NCI-H2107 treated with DMSO at 0.1 percent for 48 hours (cell line): ENCODE data around the gene MEG3.

Source experiments
- DNase-seq: peaks from one replicate; lab custom pipeline; 2025; ENCODE audit not compliant: unreplicated experiment; lab: John Stamatoyannopoulos, UW

Gene MEG3

GRCh38 chr14:100879194-100879593 lies 53.3 kb downstream of the MEG3 start:
- DNase-seq = no peak

DNA sequence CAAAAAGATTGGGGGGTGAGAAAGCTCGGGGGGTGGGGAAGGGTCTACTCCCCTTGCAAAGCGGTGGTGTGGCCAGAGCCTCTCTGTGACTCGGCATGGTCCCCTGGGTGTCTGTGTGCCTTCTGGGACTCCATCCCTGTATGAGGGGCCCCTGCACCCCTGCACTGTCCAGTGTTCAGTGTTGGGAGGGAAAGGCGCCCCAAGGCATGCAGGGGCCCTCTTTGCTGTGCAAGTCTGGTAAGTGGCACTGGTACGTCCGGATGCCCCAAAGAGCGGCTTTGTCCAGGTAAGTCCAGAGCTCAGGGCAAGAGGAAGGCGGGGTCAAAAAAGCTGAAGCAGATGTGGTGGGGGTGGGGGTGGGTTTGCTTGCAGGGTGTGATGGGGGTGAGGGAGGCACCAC lies 53.9 kb downstream of the MEG3 start:
- no peak for DNase-seq

DNA sequence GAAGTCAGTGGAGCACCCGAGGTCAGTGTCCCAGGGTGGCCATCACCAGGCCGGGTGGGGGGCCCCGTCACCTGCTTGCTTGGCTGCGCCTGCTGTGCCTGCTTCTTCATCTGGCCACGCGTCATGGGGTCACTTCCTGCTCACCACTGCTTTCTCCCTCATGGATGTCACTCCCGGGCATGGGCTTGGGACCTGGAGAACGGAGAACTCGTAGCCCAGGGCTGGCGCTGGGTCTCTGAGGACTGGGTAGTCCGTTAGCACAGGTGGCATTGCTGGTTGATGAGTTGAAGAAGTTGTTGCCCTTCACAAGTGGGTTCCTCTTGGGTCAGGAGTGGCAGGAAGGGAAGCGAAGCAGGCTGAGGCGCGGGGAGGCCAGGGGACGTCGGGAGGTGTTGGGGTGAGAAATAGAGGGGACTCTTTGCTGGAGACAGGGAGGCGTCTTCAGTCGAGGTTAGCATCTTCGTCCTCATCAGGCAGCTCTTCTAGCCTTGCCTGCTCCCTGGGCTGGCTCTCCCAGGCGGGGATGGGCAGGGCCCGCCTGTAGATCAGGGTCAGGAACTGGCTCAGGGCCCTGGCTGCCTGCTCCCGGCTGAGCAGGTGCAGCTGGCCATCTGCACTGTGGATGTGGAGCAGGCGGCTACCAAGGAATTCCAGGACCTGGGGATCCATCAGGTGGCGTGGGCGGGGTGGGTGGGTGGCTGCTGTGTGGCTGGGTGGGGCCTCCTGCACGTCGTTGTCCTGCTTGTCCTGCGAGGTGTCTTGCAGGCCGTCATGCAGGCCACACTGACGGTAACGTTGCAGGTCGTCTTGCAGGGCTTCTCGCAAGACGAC lies 54.6 kb downstream of the MEG3 start:
- no peak for DNase-seq

DNA sequence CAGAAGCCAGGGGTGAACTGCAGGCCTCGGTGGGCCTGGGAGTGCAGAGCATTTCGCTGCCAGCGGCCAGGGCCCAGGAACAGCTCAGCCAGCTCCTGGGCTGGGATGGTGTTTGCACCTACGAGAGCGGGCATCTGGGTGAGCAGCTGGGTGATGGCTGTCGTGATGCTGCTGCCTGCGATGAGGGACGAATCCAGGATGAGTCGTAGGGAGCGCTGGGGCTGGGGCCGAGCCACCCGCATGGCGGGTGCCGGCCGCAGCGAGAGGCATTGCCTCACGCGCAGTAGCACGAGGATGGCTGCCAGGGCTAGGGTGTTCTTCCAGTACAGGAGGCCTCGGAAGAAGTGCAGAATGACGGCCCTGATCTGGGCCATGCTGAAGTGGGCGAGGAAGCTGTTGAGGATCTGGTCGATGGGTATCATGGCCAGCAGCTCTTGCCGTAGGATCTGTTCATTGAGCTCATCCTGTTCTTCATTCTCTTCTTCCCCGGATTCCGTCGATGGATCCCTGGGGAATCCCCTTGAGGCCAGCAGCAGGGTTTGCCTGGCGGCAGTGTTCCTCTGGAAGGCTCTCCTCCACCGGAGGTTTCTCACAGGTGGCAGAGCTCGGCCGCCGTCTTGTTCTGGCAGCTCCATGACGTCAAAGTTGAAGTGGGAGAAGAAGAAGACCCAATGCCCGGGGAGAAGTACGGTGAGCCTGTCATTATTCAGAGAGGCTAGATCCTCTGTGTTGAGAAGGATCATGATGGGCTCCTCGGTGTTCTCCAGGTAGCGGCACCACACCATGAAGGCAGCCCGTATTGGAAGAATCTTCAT lies 55.5 kb downstream of the MEG3 start:
- no peak for DNase-seq

DNA sequence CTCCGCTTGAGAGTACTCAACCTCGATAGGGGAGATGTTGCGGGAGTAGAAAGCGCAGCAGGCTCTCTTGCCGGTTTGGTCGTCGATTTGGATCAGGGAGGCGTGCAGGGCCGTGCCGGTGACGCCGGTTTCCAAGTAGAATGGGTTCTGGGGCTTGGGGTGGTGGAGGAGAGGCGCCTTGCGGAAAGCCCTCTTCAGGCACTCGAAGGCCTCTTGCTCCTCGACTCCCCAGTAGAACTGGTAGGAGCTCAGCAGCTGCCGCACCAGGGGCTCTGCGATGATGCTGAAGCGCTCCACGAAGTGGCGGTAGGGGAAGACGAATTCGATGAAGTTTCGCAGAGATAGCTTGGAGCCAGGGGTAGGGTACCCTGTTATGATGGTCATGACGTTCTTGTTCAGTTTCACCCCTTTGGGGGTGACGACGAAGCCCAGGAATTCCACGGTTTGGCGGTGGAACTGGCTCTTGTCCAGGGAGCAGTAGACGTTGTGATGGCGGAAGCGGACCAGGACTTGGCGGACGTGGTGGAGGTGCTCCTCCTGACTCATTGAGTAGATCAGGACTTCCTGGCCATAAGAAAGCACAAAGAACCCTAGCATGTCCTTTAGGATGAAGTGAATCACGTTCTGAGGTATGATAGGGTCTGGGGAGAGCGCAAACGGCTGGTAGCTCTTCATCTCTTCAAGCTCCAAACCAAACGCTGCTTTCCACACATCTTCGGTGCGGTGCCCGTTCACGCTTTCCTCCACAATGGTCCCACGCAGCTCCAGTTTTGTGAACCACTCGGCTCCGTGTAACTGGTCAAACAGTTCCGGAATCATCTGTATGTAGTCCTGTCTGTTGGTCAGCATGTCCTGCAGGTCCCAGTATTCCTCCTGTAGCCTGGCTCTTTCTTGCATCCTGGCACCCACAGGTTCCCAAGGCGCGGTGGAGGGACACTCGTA lies 56.4 kb downstream of the MEG3 start:
- no peak for DNase-seq

- no peak for DNase-seq
Measured at GRCh38 chr14:100882991-100883788, 57.3 kb downstream of the MEG3 start.

- no peak for DNase-seq
Measured at GRCh38 chr14:100883789-100884101, 57.8 kb downstream of the MEG3 start.

DNA sequence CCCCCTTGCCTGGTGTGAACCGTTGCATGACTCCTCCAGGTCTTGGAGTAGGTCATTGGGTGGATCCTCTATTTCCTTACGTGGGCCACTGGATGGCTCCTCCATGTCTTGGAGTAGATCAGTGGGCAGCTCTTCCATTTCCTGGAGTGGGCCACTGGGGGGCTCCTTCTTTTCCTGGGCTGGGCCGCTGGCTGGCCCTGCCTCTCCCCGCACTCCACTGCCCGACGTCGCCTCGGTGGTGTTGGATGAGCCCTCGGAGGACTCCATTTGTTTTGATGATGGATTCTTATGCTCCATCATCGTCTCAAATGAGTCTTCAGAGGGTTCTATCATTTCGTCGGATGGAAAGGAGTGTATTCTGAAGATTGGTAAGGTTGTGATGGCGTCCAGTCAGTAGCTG lies 58.5 kb downstream of the MEG3 start:
- no peak for DNase-seq

DNA sequence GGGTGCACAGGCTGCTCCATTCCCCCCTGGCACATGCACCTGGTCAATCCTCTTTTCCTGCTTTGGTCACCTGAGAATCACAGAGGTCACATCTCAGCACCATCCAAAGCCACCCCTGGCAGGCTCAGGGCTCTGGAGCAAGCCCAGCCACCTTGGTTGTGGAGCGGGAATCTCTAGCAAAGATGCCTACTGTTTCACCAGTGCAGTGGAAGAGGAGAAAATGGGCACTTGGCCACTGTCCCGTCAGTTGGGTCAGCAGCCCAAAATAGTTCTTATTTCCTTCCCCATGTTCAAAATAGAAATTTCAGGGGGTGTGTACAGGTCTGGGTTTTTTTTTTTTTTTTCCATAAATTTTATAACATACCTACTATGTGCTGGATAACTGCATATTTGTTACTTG lies 59.3 kb downstream of the MEG3 start:
- DNase-seq = no peak

- no peak for DNase-seq
Measured at GRCh38 chr14:100885617-100886016, 59.7 kb downstream of the MEG3 start.

DNA sequence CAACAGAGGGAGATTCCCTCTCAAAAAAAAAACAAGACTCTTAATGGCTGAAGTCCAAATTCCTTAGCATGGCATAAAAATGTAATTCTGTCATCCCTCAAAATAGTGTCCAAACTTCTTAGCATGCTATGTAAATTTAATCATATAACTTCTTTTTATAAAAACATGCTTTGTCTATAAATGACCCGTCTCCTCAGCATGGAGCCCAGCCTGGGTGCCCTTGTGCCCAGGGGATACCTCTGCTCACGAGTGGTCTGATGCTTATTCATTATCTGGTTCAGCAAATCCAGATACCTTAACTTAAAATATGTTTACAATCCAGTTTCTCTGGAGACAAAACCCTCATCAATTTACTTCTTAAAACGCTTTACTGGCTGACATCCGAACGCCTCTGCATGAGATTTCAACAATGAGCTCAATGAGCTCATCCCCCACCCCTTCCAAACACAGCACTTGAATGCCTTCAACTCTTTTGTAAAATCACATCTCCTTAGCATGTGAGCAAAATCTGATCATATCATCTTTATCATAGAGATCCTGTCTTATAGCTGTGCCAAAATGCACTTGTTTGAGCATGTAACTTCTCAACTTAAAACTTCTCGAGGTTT lies 61.9 kb downstream of the MEG3 start:
- DNase-seq = no peak

GRCh38 chr14:100888789-100889315 lies 62.9 kb downstream of the MEG3 start:
- DNase-seq = no peak

- DNase-seq = no peak
Measured at GRCh38 chr14:100889641-100890040, 63.7 kb downstream of the MEG3 start.

GRCh38 chr14:100890061-100890850 lies 64.3 kb downstream of the MEG3 start:
- no peak for DNase-seq

DNA sequence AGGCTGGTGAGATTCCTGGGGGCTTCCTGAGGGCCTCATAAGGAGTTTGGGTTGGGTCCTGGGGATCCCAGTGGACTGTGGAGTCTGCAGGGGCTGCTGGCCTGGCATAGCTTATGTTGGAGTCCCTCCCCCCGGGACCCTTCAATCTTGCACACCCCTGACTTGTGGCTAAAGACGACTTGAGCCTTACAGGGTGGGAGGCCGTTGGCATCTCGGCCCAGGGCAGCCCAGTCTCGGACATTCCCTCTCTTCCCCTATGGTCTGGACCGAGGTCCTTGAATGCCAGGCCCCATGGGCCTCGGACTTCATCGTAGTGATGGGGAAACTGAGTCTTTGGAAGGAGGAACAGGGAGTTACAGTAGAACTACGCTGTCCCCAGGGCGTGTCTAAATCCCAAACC lies 65.1 kb downstream of the MEG3 start:
- no peak for DNase-seq

- DNase-seq = no peak
Measured at GRCh38 chr14:100891501-100892445, 65.9 kb downstream of the MEG3 start.

DNA sequence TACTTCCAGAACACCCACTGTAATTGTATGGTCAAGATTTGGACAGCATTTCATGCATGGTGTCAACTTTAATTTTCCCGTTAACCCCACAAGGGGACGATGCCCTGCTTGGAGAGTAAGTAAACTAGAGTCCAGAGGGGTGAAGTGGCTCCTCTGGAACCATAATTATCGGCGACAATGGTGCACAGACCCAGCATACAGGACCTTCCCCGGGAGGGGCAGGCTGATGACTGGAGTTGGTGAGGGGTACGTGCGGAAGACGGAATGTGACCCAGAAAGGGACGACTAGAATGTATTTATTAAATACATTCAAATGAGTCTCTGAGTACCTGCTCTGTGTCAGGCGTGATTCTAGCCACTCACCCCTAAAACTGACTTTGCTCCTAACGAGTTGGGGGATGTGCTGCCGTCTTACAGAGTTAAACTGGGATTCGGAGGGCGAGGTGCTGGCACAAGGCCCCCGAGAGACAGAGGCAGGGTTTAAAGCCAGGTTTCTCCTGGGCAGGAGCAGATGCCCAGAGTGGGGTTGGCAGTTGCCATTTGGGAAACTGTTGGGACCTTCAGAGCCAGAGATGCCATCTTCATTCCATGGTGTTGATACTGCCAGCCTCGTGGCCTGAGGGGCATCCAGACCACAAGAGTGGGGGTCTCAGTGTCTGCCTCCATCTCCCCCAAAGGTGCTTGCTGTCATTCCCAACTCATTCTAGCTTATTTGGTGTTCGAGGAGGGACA lies 66.7 kb downstream of the MEG3 start:
- DNase-seq = no peak
